NCI-H1694 (cell line): Measurements from ENCODE around the gene ZCCHC14.
"Not testable (repeated sequence)": the region's sequence is repeated elsewhere in the genome, so short reads cannot be mapped to it uniquely, and the experiment has no call there.

Experiments used
- DNase-seq: peaks from one replicate; lab custom pipeline; 2025; lab: John Stamatoyannopoulos, UW

The ZCCHC14 gene

DNA sequence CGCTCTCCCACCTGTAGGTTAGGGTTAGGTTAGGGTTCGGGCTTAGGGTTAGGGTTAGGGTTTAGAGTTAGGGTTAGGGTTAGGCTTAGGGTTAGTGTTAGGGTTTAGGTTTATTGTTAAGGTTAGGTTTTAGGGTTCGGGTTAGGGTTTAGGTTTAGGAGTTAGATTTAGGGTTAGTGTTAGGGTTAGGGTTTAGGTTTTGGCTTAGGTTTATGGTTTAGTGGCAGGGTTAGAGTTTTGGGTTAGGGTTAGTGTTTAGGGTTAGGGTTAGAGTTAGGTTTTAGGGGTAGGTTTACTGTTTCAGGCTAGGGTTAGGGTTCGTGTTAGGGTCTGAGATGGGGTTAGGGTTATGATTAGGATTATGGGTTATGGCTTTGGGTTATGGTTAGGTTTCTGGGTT, 31.6 kb upstream of the ZCCHC14 start:
- no peak for DNase-seq

DNA sequence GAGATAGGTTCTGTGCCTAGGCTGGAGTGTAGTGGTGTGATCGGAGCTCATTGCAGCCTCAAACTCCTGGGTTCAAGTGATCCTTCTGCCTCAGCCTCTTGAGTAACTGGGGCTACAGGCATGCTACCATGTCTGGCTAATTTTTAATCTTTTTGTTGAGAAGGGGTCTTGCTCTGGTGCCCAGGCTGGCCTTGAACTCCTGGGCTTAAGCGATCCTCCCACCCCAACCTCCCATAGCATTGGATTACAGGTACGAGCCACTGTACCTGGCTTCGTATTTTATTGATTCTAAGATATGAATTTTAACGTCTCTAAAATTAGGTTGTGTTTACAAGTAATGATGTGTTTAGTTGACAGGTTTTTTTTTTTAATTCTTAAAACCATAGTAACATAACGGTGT, 30.8 kb upstream of the ZCCHC14 start:
- DNase-seq, result not testable (repeated sequence)

GRCh38 chr16:87521764-87522163, 28.9 kb upstream of the ZCCHC14 start:
- not testable (repeated sequence) for DNase-seq

DNA sequence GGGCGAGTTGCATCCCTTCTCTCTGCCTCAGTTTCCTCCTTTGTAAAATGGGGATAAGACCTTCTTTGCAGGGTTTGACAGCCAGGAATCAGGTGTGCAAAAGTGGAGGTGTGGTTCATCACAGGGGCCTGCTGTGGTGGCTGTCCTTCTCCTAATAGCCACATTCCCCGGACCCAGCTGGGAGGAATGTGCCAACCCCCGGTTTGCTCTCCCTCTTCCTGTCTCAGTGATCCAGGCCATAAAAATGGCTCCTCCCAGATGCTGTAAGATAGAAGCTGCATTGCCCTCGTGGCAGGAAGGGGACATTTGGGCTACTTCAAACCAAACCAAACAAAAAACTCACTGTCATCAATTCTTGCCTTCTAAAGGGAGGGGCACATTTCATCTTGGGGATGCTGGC, 26.3 kb upstream of the ZCCHC14 start:
- not testable (repeated sequence) for DNase-seq

DNA sequence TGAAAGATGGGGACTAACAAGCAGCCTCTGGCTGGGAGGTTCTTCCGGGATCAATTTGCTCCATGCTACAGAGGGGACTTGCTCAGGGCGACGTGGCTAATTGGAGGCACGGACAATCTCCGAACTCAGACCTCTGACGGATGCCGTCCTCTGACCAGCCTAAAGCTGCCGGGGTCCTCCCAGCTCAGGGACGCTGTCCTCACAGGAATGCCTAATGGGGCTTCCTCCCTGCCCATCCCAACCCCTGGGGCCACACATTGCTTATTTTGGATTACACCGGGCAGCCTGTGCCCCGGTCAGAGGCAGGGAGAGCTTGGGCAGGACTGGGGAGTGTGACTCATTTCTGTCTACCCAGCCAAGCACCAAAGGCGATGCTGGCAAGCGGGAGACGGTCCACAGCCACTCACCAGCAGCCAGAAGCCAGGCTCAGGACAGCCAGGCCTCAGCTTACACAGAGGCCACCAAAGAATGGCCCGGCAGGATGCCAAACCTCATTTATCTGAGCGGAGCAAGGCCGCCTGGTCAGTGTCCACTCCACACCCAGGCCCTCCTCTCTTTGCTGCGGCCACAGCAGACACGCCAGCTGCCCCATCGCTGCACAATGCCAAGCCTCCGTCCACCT, 25.7 kb upstream of the ZCCHC14 start:
- DNase-seq, result not testable (repeated sequence)

- not testable (repeated sequence) for DNase-seq
Observed at GRCh38 chr16:87517610-87518429, 25.0 kb upstream of the ZCCHC14 start.

- DNase-seq, result no peak
Observed at GRCh38 chr16:87516361-87516760, 23.5 kb upstream of the ZCCHC14 start.

DNA sequence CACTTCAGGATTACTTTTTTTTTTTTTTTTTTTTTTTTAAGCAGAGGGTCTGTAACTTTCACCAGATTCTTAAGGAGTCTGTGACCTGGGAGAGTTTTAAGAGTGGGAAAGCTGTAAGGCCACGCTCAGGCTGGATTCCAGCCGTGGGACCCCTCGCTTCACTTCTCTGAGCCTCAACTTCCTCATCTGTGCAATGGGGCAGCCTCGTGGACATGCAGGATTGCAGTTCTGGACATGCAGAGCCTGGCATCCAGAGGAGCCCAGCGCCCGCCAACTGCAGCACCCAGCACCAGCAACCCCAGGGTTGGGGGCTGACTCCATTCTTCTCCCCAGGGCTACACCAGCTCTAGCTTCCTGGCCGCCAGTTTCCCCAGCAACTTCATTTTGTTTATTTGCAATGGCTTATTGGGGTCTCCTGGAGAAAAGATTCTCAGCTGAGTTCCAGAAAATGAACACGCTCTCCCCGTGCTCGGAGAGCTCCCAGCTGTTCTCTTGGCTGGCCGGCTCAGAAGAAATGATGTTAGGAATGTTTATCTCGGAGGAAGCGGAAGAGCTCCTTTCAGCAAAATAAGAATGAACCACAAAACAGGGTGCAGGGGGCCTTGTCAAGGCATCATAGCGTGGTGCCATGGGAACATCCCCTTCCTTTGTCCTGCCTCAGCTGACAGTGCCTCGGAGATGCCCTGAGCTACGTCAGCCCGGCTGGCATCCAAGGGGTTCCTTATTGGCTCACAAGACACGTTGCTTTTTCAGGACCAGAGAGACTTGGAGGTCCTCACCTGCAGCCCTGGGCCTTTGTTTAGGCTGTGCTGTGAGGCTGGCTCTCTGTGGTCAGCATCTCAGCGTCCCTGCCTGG, 22.9 kb upstream of the ZCCHC14 start:
- no peak for DNase-seq

- DNase-seq, result not testable (repeated sequence)
Observed at GRCh38 chr16:87509778-87510177, 17.0 kb upstream of the ZCCHC14 start.

DNA sequence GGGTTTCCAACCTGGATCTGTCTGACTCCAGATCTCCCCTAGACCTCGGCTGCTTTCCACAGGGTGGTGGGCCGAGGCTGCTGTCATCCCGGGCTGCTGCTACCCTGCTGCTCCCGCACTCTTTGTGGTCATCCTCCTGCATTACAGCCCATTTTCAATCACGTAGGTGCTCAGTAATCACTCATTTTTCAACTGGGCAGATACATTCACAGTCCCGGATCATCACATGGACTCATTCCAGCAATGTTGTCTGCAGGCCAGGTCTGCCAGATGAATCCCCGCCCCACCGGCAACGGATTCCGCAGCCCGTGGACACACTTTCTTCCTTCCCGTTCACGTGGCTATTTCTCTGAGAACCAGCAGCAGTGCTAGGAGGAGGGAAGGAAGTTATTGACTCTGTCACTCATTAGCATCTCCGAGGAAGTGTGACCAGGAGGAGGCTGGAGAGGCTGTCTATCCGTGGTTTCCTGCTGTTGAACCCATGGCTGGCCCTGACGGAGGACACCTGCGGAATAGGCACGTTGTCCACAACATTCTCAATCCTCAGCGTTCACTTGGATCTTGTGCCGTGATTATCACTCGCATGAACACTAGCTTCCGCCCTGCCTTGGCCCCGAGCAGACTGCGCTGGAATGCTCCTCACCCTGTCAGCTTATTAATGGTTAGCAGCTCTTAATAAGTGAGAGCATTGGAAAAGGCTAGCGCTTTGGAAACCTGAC, 14.7 kb upstream of the ZCCHC14 start:
- no peak for DNase-seq

DNA sequence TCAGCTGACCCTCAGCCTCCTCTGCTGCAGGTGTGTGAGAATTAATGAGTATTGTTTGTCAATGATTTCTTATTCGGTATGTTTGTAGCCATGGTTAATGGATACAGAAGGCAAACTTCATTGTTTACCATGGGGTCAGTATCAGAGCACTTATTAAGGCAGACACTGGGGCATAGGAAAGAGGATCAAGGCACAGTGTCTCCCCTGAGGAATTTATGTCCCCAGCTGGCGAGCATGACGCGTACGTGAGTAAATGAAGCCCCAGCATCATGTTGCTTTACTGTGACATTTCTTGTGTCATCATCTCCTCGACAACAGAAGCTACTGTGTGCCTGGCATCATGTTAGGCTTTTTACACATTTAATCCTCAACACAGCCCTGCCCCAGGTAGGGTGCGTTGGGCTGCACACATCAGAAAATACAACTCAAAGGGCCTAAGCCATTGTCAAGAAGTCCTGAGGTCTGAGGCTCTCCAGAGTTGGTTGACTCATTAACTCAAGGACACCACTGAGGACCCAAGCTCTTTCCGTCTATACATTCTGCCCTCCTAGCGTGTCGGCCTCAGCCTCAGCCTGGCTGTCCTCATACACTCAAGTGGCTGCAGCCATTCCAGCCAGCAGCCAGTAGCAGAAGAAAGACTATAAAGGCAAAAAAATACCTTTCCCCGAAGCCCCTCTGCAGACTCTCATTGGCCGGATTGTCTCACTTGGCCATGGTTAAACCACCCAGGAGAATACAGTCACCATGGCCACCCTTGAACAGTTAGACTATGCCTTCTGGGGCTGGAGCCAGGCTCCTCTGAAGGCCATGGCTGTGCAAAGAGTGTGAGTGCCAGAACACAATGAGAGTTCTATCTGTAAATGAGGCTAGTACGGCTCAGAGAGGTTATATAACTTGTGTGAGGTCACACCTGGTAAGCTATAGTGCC, 13.9 kb upstream of the ZCCHC14 start:
- no peak for DNase-seq

DNA sequence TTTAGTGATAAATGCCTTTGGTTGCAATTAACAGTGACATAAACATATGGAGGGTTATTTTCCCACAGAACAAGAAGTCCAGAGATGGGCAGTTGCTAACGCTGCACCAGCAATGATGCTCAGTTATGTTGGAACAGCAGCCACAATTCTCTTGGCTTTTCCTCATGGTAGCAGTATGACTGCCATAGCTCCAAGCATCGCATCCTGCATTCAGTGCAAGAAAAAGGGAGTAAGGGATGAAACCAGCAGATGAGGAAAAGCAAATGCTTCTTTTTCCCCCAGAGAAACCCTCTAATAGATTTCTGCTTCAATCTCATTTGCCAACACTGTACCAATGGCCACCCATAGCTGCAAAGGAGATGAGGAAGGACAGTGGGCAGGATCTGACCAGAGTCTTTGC, 13.0 kb upstream of the ZCCHC14 start:
- no peak for DNase-seq

DNA sequence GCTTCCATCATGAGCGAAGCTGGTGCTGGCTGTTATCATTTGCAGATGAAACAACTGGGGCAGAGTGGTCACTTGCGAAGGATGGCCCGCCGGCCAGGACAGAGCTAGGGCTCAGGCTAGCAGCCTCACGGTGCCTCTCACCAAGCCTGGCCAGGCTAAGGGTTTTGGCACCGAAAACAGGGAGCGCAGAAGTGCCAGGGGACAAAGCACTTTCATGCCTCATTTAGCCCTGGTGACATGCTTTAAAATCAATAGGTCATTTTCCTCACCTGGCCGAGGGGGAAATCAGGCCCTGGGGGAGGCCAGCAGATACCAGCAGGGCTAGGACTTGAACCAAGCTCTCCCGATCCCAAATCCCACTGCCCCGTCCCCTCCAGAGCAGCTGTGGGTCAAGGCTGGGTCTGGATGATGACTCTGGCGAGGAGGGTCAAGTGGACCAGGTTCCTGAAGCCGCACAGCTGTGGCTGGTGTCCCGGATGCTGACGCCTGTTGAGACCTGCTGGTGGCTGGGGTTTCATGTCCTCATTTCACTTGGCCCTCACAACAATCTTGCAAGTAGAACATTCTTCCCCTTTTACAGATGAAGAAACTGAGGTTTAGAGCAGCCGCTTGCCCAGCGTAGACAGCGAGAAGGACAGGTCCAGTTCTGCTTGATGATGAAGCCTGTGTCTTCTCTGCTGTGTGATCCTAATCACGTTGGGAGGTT, 10.6 kb upstream of the ZCCHC14 start:
- DNase-seq, result not testable (repeated sequence)

GRCh38 chr16:87502308-87502969, 9.6 kb upstream of the ZCCHC14 start:
- DNase-seq, result no peak

DNA sequence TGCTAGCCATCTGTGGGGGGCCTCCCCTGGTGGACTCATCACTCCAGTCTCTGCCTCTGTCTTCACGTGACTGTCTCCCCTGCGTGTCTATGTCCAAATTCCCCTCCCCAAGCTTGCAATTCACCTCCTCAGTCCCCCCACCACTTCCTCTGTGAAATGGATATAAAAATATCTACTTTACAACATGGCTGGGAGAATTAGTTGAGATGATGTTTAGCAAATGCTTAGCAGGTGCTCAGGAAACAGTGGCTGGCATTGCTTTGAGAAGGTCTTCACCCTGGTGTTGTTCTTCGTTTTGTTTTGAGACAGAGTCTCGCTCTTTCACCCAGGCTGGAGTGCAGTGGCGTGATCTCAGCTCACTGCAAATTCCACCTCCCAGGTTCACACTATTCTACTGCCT, 8.3 kb upstream of the ZCCHC14 start:
- DNase-seq, result no peak

GRCh38 chr16:87499189-87499486, 6.3 kb upstream of the ZCCHC14 start:
- DNase-seq, result no peak

DNA sequence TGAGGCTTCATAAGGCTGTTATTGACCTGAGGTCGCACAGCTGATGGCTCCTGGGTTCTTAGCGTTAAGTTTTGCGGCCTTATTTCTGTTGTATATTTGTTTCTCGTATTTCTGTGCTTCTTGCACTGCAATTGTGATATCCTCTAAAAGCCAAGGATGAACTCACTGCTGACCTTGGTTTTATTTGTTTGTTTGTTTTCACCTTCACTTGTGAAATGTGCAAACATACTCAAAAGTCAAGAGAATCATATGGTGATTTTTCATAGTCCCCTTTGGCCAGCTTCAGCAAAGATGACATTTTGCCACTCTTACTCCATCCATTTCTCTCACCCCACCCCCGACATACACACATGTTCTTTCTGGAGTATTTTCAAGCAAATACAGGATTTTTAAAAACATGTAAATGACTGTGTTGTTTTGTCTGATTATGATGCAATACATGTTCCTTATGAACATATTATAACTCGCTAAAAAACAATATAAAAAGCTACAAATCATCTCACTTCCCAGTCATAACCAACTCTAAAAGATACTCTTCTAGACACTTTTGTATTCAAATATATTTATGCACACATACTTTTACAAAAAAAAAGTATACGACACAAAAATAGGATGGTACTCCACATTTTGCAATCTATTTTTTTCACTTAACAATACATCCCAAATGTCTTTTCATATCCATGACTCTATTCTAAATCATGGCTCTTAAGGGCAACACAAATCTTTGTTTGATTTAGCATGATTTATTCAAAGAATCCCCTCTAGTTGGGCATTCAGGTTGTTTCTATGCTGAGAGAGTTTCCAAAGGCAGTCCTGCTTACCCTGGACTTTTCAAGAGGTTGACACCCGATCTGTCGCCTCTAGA, 5.7 kb upstream of the ZCCHC14 start:
- no peak for DNase-seq

DNA sequence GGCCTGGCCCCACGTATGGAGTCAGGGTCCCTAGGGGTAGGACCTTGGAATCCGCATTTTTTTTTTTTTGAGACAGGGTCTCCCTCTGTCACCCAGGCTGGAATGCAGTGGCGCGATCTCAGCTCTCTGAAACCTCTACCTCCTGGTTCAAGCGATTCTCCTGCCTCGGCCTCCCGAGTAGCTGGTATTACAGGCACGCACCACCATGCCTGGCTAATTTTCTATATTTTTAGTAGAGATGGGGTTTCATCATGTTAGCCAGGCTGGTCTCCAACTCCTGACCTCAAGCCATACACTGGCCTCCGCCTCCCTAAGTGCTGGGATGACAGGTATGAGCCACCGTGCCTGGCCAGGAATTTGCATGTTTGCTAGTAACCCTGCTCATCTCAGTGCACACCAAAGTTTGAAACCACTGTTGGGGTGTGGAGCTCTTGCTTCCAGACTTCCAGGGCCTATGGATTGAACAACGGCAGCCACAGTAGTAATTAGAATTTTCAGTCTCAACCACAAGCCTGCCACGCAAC, 5.0 kb upstream of the ZCCHC14 start:
- not testable (repeated sequence) for DNase-seq
